Measurements from ENCODE around the gene WDFY1.
A peak's percentile ranks its signal among the peaks of the same experiment; 100 is the strongest.

WDFY1 gene

GRCh38 chr2:223855426-223855825 lies 89.7 kb downstream of the WDFY1 start:
- no peak overlapping the region for H3K4me3 ChIP-seq (replicated peaks in 1 of 2; ENCODE audit: low read depth in 2 of 2, low read length in 2 of 2)
- DNase-seq (ENCODE audit: low read depth in 2 of 2) = peak in 1 of 2 donors; percentile 56
- no peak for TF ChIP-seq CTCF (IDR thresholded peaks at IDR 0.05; ENCODE audit: low read depth, low read length)

GRCh38 chr2:223854741-223855140 lies 90.4 kb downstream of the WDFY1 start:
- H3K4me3 ChIP-seq (replicated peaks in 1 of 2; ENCODE audit: low read depth in 2 of 2, low read length in 2 of 2) = no peak overlapping the region
- TF ChIP-seq CTCF (IDR thresholded peaks at IDR 0.05; ENCODE audit: low read depth, low read length) = no peak
- DNase-seq (ENCODE audit: low read depth in 2 of 2) = no peak

GRCh38 chr2:223853425-223853837 lies 91.7 kb downstream of the WDFY1 start:
- no peak for TF ChIP-seq CTCF (IDR thresholded peaks at IDR 0.05; ENCODE audit: low read depth, low read length)
- no peak overlapping the region for H3K4me3 ChIP-seq (replicated peaks in 1 of 2; ENCODE audit: low read depth in 2 of 2, low read length in 2 of 2)
- DNase-seq (ENCODE audit: low read depth in 2 of 2) = peak in 1 of 2 donors; percentile 50

GRCh38 chr2:223852281-223852795 lies 92.8 kb downstream of the WDFY1 start:
- no peak for DNase-seq (ENCODE audit: low read depth in 2 of 2)
- no peak overlapping the region for H3K4me3 ChIP-seq (replicated peaks in 1 of 2; ENCODE audit: low read depth in 2 of 2, low read length in 2 of 2)
- no peak for TF ChIP-seq CTCF (IDR thresholded peaks at IDR 0.05; ENCODE audit: low read depth, low read length)

- DNase-seq (ENCODE audit: low read depth in 2 of 2) = no peak
- no peak for TF ChIP-seq CTCF (IDR thresholded peaks at IDR 0.05; ENCODE audit: low read depth, low read length)
- no peak overlapping the region for H3K4me3 ChIP-seq (replicated peaks in 1 of 2; ENCODE audit: low read depth in 2 of 2, low read length in 2 of 2)
Observed at GRCh38 chr2:223847410-223847809, 97.7 kb downstream of the WDFY1 start.

GRCh38 chr2:223846515-223846914 lies 98.6 kb downstream of the WDFY1 start:
- H3K4me3 ChIP-seq (replicated peaks in 1 of 2; ENCODE audit: low read depth in 2 of 2, low read length in 2 of 2) = no peak overlapping the region
- peak; percentile 58 to 90 for DNase-seq (ENCODE audit: low read depth in 2 of 2)
- no peak for TF ChIP-seq CTCF (IDR thresholded peaks at IDR 0.05; ENCODE audit: low read depth, low read length)
